Mucosa of rectum (tissue), 2 donors: ENCODE measurements around the gene A2ML1.

Source experiments
- H3K27ac ChIP-seq, 2 donors: one replicate each; pipeline ENCODE4 v1.7.0; 2013; ENCODE audit warnings: inconsistent platforms in 2 of 2, low read depth in 2 of 2, low read length in 2 of 2
- H3K27me3 ChIP-seq, 2 donors: one replicate each; pipeline ENCODE4 v1.7.0; 2013; ENCODE audit warnings: low read length in 2 of 2; ENCODE audit not compliant: control insufficient read depth in 2 of 2, insufficient read depth in 2 of 2
- H3K36me3 ChIP-seq, 2 donors: one replicate each; pipeline ENCODE4 v1.7.0; 2013; ENCODE audit warnings: low read length in 2 of 2; ENCODE audit not compliant: control insufficient read depth in 2 of 2, insufficient read depth in 2 of 2
- H3K4me1 ChIP-seq, 2 donors: one replicate each; pipeline ENCODE4 v1.7.0; 2013; ENCODE audit warnings: low read length in 2 of 2, mild to moderate bottlenecking in 1 of 2; ENCODE audit not compliant: control insufficient read depth in 2 of 2, insufficient read depth in 2 of 2
- H3K4me3 ChIP-seq, 2 donors: one replicate each; pipeline ENCODE4 v1.7.0; 2013; ENCODE audit warnings: low read length in 2 of 2
- H3K9ac ChIP-seq, 2 donors: one replicate each; pipeline ENCODE4 v1.7.0; 2013; ENCODE audit warnings: low read length in 2 of 2, low read depth in 1 of 2, mild to moderate bottlenecking in 1 of 2
- H3K9me3 ChIP-seq, 2 donors: one replicate each; pipeline ENCODE4 v1.7.0; 2013; ENCODE audit warnings: low read length in 2 of 2; ENCODE audit not compliant: control insufficient read depth in 2 of 2
- donor health status: healthy.
- donor health status: Normal muscosa, but diverticular disease.

The A2ML1 gene

GRCh38 chr12:8829125-8829518, 6.7 kb downstream of the A2ML1 start:
- Histone ChIP-seq H3K9me3 (no peaks in the 10 kb centered on the region), H3K9ac (no peak overlapping the region), H3K36me3 (no peaks in the 10 kb centered on the region), H3K4me1 (no peaks in the 10 kb centered on the region), H3K27me3 (no peaks in the 10 kb centered on the region), H3K4me3 (no peak overlapping the region), H3K27ac (no peak overlapping the region)

GRCh38 chr12:8829621-8830020, 7.2 kb downstream of the A2ML1 start:
- Histone ChIP-seq H3K9me3 (no peaks in the 10 kb centered on the region), H3K4me3 (no peak overlapping the region)

GRCh38 chr12:8831116-8831515, 8.7 kb downstream of the A2ML1 start:
- no peak overlapping the region for H3K27ac ChIP-seq
- H3K9me3 ChIP-seq = no peaks in the 10 kb centered on the region
- H3K4me1 ChIP-seq = no peaks in the 10 kb centered on the region
- no peaks in the 10 kb centered on the region for H3K36me3 ChIP-seq
- H3K4me3 ChIP-seq = no peak overlapping the region
- no peak overlapping the region for H3K9ac ChIP-seq
- H3K27me3 ChIP-seq = no peaks in the 10 kb centered on the region

More at GRCh38 chr12:8829621-8830020, 7.2 kb downstream of the A2ML1 start:
- H3K27me3 ChIP-seq = no peaks in the 10 kb centered on the region
- H3K27ac ChIP-seq = no peak overlapping the region
- H3K4me1 ChIP-seq = no peaks in the 10 kb centered on the region
- no peaks in the 10 kb centered on the region for H3K36me3 ChIP-seq
- H3K9ac ChIP-seq = no peak overlapping the region

GRCh38 chr12:8832500-8832899, 10.1 kb downstream of the A2ML1 start:
- Histone ChIP-seq H3K27me3 (no peaks in the 10 kb centered on the region), H3K9ac (no peak overlapping the region), H3K9me3 (no peaks in the 10 kb centered on the region), H3K27ac (no peak overlapping the region), H3K4me3 (no peak overlapping the region), H3K4me1 (no peaks in the 10 kb centered on the region), H3K36me3 (no peaks in the 10 kb centered on the region)

GRCh38 chr12:8834230-8834629, 11.8 kb downstream of the A2ML1 start:
- no peaks in the 10 kb centered on the region for H3K36me3 ChIP-seq
- no peaks in the 10 kb centered on the region for H3K27me3 ChIP-seq
- no peak overlapping the region for H3K9ac ChIP-seq
- H3K4me3 ChIP-seq = no peak overlapping the region
- no peak overlapping the region for H3K27ac ChIP-seq
- H3K9me3 ChIP-seq = no peaks in the 10 kb centered on the region
- H3K4me1 ChIP-seq = no peaks in the 10 kb centered on the region

- Histone ChIP-seq H3K27ac (no peak overlapping the region), H3K4me3 (no peak overlapping the region), H3K27me3 (no peaks in the 10 kb centered on the region), H3K36me3 (no peaks in the 10 kb centered on the region), H3K4me1 (no peaks in the 10 kb centered on the region), H3K9me3 (no peaks in the 10 kb centered on the region), H3K9ac (no peak overlapping the region)
These were observed 14.9 kb downstream of the A2ML1 start for GRCh38 chr12:8837291-8837690.

- H3K27me3 ChIP-seq = no peaks in the 10 kb centered on the region
- H3K9ac ChIP-seq = no peak overlapping the region
- H3K9me3 ChIP-seq = no peaks in the 10 kb centered on the region
- H3K4me3 ChIP-seq = no peak overlapping the region
- no peaks in the 10 kb centered on the region for H3K4me1 ChIP-seq
- no peak overlapping the region for H3K27ac ChIP-seq
- no peaks in the 10 kb centered on the region for H3K36me3 ChIP-seq
These were observed 17.9 kb downstream of the A2ML1 start for GRCh38 chr12:8840321-8840720.

GRCh38 chr12:8840938-8841633, 18.7 kb downstream of the A2ML1 start:
- Histone ChIP-seq H3K36me3 (no peaks in the 10 kb centered on the region), H3K4me3 (no peak overlapping the region), H3K27me3 (no peaks in the 10 kb centered on the region), H3K9ac (no peak overlapping the region), H3K9me3 (no peaks in the 10 kb centered on the region), H3K27ac (no peak overlapping the region), H3K4me1 (no peaks in the 10 kb centered on the region)

GRCh38 chr12:8841778-8842177, 19.4 kb downstream of the A2ML1 start:
- Histone ChIP-seq H3K27ac (no peak overlapping the region), H3K9me3 (no peaks in the 10 kb centered on the region), H3K9ac (no peak overlapping the region), H3K36me3 (no peaks in the 10 kb centered on the region), H3K4me1 (no peaks in the 10 kb centered on the region), H3K4me3 (no peak overlapping the region), H3K27me3 (no peaks in the 10 kb centered on the region)

- H3K27ac ChIP-seq = no peak overlapping the region
- H3K4me1 ChIP-seq = no peaks in the 10 kb centered on the region
- H3K27me3 ChIP-seq = no peaks in the 10 kb centered on the region
- no peaks in the 10 kb centered on the region for H3K9me3 ChIP-seq
- H3K9ac ChIP-seq = no peak overlapping the region
- H3K4me3 ChIP-seq = no peak overlapping the region
- no peaks in the 10 kb centered on the region for H3K36me3 ChIP-seq
These were observed 22.2 kb downstream of the A2ML1 start for GRCh38 chr12:8844665-8845064.

GRCh38 chr12:8846305-8846704, 23.9 kb downstream of the A2ML1 start:
- no peak overlapping the region for H3K27ac ChIP-seq
- no peaks in the 10 kb centered on the region for H3K27me3 ChIP-seq
- no peaks in the 10 kb centered on the region for H3K9me3 ChIP-seq
- H3K36me3 ChIP-seq = no peaks in the 10 kb centered on the region
- no peak overlapping the region for H3K4me3 ChIP-seq
- H3K9ac ChIP-seq = no peak overlapping the region
- no peaks in the 10 kb centered on the region for H3K4me1 ChIP-seq
